ENCODE results near the gene FADS2.
"Not testable (repeated sequence)": the region's sequence is repeated elsewhere in the genome, so short reads cannot be mapped to it uniquely, and the experiment has no call there.

Gene FADS2

GRCh38 chr11:61879152-61879551 lies 51.1 kb downstream of the FADS2 start:
- DNase-seq (ENCODE audit: low read depth) = no peak
- TF ChIP-seq, protein P1, sequence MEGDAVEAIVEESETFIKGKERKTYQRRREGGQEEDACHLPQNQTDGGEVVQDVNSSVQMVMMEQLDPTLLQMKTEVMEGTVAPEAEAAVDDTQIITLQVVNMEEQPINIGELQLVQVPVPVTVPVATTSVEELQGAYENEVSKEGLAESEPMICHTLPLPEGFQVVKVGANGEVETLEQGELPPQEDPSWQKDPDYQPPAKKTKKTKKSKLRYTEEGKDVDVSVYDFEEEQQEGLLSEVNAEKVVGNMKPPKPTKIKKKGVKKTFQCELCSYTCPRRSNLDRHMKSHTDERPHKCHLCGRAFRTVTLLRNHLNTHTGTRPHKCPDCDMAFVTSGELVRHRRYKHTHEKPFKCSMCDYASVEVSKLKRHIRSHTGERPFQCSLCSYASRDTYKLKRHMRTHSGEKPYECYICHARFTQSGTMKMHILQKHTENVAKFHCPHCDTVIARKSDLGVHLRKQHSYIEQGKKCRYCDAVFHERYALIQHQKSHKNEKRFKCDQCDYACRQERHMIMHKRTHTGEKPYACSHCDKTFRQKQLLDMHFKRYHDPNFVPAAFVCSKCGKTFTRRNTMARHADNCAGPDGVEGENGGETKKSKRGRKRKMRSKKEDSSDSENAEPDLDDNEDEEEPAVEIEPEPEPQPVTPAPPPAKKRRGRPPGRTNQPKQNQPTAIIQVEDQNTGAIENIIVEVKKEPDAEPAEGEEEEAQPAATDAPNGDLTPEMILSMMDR (conservative IDR thresholded peaks at IDR 0.05; ENCODE audit: control insufficient read depth, insufficient read depth, low read depth, low read length) = no peak
- no peak overlapping the region for H3K4me3 ChIP-seq (ENCODE audit: control insufficient read depth, low read depth, low read length)

- DNase-seq (ENCODE audit: low read depth) = no peak
- TF ChIP-seq, protein P1 (conservative IDR thresholded peaks at IDR 0.05; ENCODE audit: control insufficient read depth, insufficient read depth, low read depth, low read length) = no peak
- H3K4me3 ChIP-seq (ENCODE audit: control insufficient read depth, low read depth, low read length) = no peak overlapping the region
Measured at GRCh38 chr11:61880031-61880430, 51.9 kb downstream of the FADS2 start.

GRCh38 chr11:61880454-61880853 lies 52.4 kb downstream of the FADS2 start:
- TF ChIP-seq, protein P1 (conservative IDR thresholded peaks at IDR 0.05; ENCODE audit: control insufficient read depth, insufficient read depth, low read depth, low read length) = no peak
- no peak overlapping the region for H3K4me3 ChIP-seq (ENCODE audit: control insufficient read depth, low read depth, low read length)
- no peak for DNase-seq (ENCODE audit: low read depth)

DNA sequence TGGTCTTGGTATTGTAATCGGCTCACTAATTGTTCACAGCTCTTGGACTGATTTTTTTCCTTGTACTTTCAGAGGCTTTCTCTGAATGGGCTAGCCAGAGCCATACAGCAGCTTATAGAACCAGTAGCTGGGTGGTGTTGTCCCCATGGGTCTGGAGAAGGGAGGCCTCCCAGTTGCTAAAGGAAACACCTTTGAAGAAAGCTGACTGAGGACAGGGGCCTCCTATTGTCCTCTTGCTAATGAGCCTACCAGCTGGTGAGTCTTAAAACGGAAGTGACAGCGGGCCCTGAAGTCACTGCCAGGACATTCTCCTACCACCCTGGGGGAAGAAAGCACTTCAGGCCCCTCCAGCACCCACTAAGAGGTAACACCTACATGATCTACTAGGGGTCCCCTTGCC lies 53.3 kb downstream of the FADS2 start:
- TF ChIP-seq, protein P1 (conservative IDR thresholded peaks at IDR 0.05; ENCODE audit: control insufficient read depth, insufficient read depth, low read depth, low read length) = no peak
- DNase-seq (ENCODE audit: low read depth) = no peak
- H3K4me3 ChIP-seq (ENCODE audit: control insufficient read depth, low read depth, low read length) = no peak overlapping the region

GRCh38 chr11:61882267-61882666 lies 54.2 kb downstream of the FADS2 start:
- not testable (repeated sequence) for H3K4me3 ChIP-seq (ENCODE audit: control insufficient read depth, low read depth, low read length); DNase-seq (ENCODE audit: low read depth)

DNA sequence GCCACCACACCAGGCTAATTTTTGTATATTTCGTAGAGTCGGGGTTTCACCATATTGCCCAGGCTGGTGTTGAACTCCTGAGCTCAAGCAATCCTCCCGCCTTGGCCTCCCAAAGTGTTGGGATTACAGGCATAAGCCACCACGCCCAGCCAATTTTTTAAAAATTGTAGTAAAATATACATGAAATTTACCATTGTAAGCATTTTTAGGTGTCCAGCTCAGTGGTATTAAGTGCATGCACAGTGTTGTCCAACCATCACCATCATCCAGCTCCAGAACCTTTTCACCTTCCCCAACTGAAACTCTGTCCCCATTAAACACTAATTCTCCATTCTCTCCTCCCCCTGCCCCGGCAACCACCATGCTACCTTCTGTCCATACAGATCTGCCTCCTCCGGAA lies 54.8 kb downstream of the FADS2 start:
- no peak for DNase-seq (ENCODE audit: low read depth)
- H3K4me3 ChIP-seq (ENCODE audit: control insufficient read depth, low read depth, low read length) = no peak overlapping the region
- TF ChIP-seq, protein P1 (conservative IDR thresholded peaks at IDR 0.05; ENCODE audit: control insufficient read depth, insufficient read depth, low read depth, low read length) = no peak

DNA sequence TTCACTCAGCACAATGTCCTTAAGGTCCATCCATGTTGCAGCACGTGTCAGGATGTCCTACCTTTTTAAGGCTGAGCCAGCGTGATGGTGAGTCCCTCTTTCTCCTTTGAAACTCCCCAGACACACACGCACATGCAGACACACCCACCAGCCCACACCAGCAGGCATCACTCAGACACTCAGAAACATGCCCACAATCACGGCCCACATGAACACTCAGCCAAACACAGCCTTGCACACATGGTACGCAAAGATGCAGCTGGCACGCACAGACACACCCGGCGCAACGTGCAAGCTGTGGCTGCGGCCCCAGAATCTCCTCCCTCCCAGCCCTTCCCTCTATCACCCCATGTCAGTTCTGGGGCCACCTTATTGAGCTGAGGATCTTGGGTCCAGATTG lies 55.2 kb downstream of the FADS2 start:
- TF ChIP-seq, protein P1 (conservative IDR thresholded peaks at IDR 0.05; ENCODE audit: control insufficient read depth, insufficient read depth, low read depth, low read length) = no peak
- DNase-seq (ENCODE audit: low read depth) = no peak

More for the DNA sequence above, 55.2 kb downstream of the FADS2 start:
- no peak overlapping the region for H3K4me3 ChIP-seq (ENCODE audit: control insufficient read depth, low read depth, low read length)

Measured in fibroblast of mammary gland (primary cell).